ENCODE data around the gene PALD1.

GRCh38 chr10:70604106-70604505 lies 125.5 kb downstream of the PALD1 start:
- TF ChIP-seq ZNF274 (IDR thresholded peaks at IDR 0.05; ENCODE audit: low read depth, low read length): no peak
- TF ChIP-seq POLR2A (IDR thresholded peaks at IDR 0.05; ENCODE audit: borderline replicate concordance, extremely low read depth, insufficient read depth, insufficient read length): no peak
- TF ChIP-seq REST (IDR thresholded peaks at IDR 0.05; ENCODE audit: low read depth): no peak

Data from HCT116 (cell line).